Measurements from ENCODE around the gene CD44.

Gene CD44

GRCh38 chr11:35192347-35192746, 53.4 kb downstream of the CD44 start:
- TF ChIP-seq, protein P1, sequence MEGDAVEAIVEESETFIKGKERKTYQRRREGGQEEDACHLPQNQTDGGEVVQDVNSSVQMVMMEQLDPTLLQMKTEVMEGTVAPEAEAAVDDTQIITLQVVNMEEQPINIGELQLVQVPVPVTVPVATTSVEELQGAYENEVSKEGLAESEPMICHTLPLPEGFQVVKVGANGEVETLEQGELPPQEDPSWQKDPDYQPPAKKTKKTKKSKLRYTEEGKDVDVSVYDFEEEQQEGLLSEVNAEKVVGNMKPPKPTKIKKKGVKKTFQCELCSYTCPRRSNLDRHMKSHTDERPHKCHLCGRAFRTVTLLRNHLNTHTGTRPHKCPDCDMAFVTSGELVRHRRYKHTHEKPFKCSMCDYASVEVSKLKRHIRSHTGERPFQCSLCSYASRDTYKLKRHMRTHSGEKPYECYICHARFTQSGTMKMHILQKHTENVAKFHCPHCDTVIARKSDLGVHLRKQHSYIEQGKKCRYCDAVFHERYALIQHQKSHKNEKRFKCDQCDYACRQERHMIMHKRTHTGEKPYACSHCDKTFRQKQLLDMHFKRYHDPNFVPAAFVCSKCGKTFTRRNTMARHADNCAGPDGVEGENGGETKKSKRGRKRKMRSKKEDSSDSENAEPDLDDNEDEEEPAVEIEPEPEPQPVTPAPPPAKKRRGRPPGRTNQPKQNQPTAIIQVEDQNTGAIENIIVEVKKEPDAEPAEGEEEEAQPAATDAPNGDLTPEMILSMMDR (IDR thresholded peaks at IDR 0.05; ENCODE audit: low read depth, low read length, missing control alignments), result no peak
- H3K4me3 ChIP-seq (ENCODE audit: low read depth, low read length), result no peak overlapping the region
- no peak for DNase-seq (ENCODE audit: low read depth)

- TF ChIP-seq, protein P1 (IDR thresholded peaks at IDR 0.05; ENCODE audit: low read depth, low read length, missing control alignments), result no peak
- no peak overlapping the region for H3K4me3 ChIP-seq (ENCODE audit: low read depth, low read length)
- no peak for DNase-seq (ENCODE audit: low read depth)
Measured at GRCh38 chr11:35193767-35194166, 54.8 kb downstream of the CD44 start.

DNA sequence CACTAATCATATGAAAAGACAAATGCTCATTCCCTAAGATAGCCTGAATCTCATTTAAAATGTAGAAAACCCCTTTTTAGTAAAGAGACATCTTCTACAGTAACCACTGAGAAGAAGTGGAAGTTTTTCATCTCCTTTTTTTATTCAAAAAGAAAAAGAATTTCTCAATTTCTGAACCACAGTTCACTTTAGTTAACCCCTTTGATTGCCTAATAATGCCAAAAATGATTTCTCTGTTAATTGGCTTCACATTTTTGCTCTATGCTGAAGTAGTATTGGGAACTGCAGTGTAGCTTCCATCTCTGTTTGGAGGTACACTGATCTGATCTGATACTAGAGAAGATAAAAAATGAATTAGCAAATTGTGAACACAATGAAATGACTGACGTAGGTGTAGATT, 58.3 kb downstream of the CD44 start:
- TF ChIP-seq, protein P1 (IDR thresholded peaks at IDR 0.05; ENCODE audit: low read depth, low read length, missing control alignments), result no peak
- no peak overlapping the region for H3K4me3 ChIP-seq (ENCODE audit: low read depth, low read length)
- DNase-seq (ENCODE audit: low read depth), result no peak

DNA sequence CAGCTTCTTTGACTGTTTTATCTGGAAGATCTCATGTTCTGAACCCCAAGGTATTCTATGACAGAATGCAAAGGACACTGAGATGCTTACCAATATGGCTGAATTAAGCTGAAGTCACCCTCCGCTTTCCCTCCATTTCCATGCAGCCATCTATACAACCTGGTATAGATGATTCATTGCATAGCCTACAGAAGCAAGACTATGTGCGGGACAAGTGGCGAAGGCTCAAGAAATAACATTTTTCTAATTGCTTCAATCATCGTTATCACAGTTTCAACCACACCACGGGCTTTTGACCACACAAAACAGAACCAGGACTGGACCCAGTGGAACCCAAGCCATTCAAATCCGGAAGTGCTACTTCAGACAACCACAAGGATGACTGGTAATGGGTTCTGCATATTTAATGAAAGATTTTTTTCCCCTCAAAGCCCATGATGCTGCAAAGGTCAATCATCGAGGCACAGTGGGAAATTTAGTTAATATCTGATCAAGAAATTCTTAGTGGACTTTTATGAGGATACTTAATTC, 61.9 kb downstream of the CD44 start:
- H3K4me3 ChIP-seq (ENCODE audit: low read depth, low read length), result no peak overlapping the region
- no peak for DNase-seq (ENCODE audit: low read depth)
- TF ChIP-seq, protein P1 (IDR thresholded peaks at IDR 0.05; ENCODE audit: low read depth, low read length, missing control alignments), result no peak

DNA sequence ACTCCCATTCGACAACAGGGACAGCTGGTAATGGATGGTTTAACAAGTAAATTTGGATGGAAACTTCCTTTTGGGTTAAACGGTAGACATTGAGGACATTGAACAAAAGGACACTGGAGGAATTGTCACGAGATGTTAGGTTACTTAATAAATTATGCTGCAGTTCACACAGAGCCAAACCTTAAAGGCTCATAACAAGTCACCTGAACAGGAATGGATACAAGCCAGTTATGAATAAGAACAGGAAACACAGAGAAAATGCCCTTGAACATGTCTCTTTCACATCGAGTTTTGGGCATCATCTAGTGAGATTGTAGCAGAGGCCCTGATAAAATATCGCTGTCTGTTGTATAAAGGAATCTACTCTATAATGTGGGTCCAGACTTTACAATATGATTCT, 65.6 kb downstream of the CD44 start:
- H3K4me3 ChIP-seq (ENCODE audit: low read depth, low read length), result no peak overlapping the region
- TF ChIP-seq, protein P1 (IDR thresholded peaks at IDR 0.05; ENCODE audit: low read depth, low read length, missing control alignments), result no peak
- no peak for DNase-seq (ENCODE audit: low read depth)

GRCh38 chr11:35206616-35207015, 67.6 kb downstream of the CD44 start:
- no peak overlapping the region for H3K4me3 ChIP-seq (ENCODE audit: low read depth, low read length)
- no peak for DNase-seq (ENCODE audit: low read depth)
- TF ChIP-seq, protein P1 (IDR thresholded peaks at IDR 0.05; ENCODE audit: low read depth, low read length, missing control alignments), result no peak
